MM.1S (cell line): ENCODE results near the gene ANKDD1A.

Experiments
- DNase-seq: peaks from one replicate; pipeline ENCODE4 v3.0.0-alpha.2; 2015
- H2AFZ ChIP-seq: fragments of 300-600 bp; sonication (generic); 2 replicates; pipeline ENCODE4 v1.6.0; 2016; ENCODE audit warnings: antibody characterized with exemption, low read length
- H3F3A ChIP-seq: fragments of 300-600 bp; sonication (generic); 2 replicates; pipeline ENCODE4 v1.6.1; 2016; ENCODE audit warnings: mild to moderate bottlenecking, antibody characterized with exemption, low read length, moderate library complexity, mixed read lengths; ENCODE audit not compliant: insufficient read depth
- H3K27ac ChIP-seq: fragments of 300-600 bp; sonication (generic); 2 replicates; pipeline ENCODE4 v1.5.1; 2016; ENCODE audit warnings: mild to moderate bottlenecking, low read length
- H3K27me3 ChIP-seq: fragments of 300-600 bp; sonication (generic); replicated peaks from 2 replicates; pipeline ENCODE4 v1.6.0; 2016; ENCODE audit warnings: low read length; ENCODE audit not compliant: insufficient read depth
- H3K36me3 ChIP-seq: fragments of 300-600 bp; sonication (generic); replicated peaks from 2 replicates; pipeline ENCODE4 v1.6.1; 2016; ENCODE audit warnings: mild to moderate bottlenecking, low read length, mixed read lengths; ENCODE audit not compliant: insufficient read depth
- H3K4me1 ChIP-seq: fragments of 300-600 bp; sonication (generic); 2 replicates; pipeline ENCODE4 v1.6.1; 2016; ENCODE audit warnings: low read length, mixed read lengths
- H3K4me2 ChIP-seq: fragments of 300-600 bp; sonication (generic); 2 replicates; pipeline ENCODE4 v1.6.0; 2016; ENCODE audit warnings: low read depth, low read length
- H3K4me3 ChIP-seq: fragments of 300-600 bp; sonication (generic); 2 replicates; pipeline ENCODE4 v1.5.1; 2016; ENCODE audit warnings: low read length, mixed read lengths
- H3K79me2 ChIP-seq: fragments of 300-600 bp; sonication (generic); 2 replicates; pipeline ENCODE4 v1.6.1; 2016; ENCODE audit warnings: mixed run types, low read length, mixed read lengths
- H3K9ac ChIP-seq: fragments of 300-600 bp; sonication (generic); 2 replicates; pipeline ENCODE4 v1.6.1; 2016; ENCODE audit warnings: low read length, mixed read lengths
- H3K9me2 ChIP-seq: fragments of 300-600 bp; sonication (generic); replicated peaks from 2 replicates; pipeline ENCODE4 v1.6.1; 2016; ENCODE audit warnings: mild to moderate bottlenecking, low read length, mixed read lengths; ENCODE audit not compliant: insufficient read depth
- H3K9me3 ChIP-seq: fragments of 300-600 bp; sonication (generic); replicated peaks from 2 replicates; pipeline ENCODE4 v1.6.1; 2016; ENCODE audit warnings: mild to moderate bottlenecking, low read length, mixed read lengths; ENCODE audit not compliant: insufficient read depth
- H4K20me1 ChIP-seq: fragments of 300-600 bp; sonication (generic); 2 replicates; pipeline ENCODE4 v1.6.1; 2016; ENCODE audit warnings: mild to moderate bottlenecking, low read length, moderate library complexity, mixed read lengths; ENCODE audit not compliant: insufficient read depth
- EZH2 ChIP-seq: fragments of 300-600 bp; sonication (generic); optimal IDR thresholded peaks from 2 replicates; pipeline ENCODE3; 2017; ENCODE audit warnings: low read depth, mild to moderate bottlenecking, antibody characterized with exemption, low read length, mixed read lengths
- EZH2phosphoT487 ChIP-seq: fragments of 300-600 bp; sonication (generic); IDR thresholded peaks from 2 replicates; pipeline ENCODE4 v1.6.1; 2018; ENCODE audit warnings: antibody characterized with exemption, low read length
- TF ChIP-seq, protein P1 (sequence below): fragments of 300-600 bp; sonication (generic); IDR thresholded peaks from 2 replicates; pipeline ENCODE4 v1.5.1; 2016; ENCODE audit warnings: antibody characterized with exemption, low read length, mixed read lengths

Gene ANKDD1A

GRCh38 chr15:64925335-64926330 lies 13.9 kb downstream of the ANKDD1A start:
- Histone ChIP-seq H3K36me3 (no peaks in the 10 kb centered on the region), H3K4me3 (no peak overlapping the region), H4K20me1 (no peaks in the 10 kb centered on the region), H3K9me3 (no peaks in the 10 kb centered on the region), H3K4me1 (peaks cover 27% of the 10 kb centered on the region), H3K4me2 (no peak overlapping the region), H3K27ac (no peak overlapping the region), H2AFZ (no peak overlapping the region), H3F3A (peaks cover 25% of the 10 kb centered on the region), H3K79me2 (peaks cover 17% of the 10 kb centered on the region), H3K27me3 (no peaks in the 10 kb centered on the region), H3K9me2 (no peaks in the 10 kb centered on the region), H3K9ac (no peak overlapping the region)
- TF ChIP-seq, protein P1, sequence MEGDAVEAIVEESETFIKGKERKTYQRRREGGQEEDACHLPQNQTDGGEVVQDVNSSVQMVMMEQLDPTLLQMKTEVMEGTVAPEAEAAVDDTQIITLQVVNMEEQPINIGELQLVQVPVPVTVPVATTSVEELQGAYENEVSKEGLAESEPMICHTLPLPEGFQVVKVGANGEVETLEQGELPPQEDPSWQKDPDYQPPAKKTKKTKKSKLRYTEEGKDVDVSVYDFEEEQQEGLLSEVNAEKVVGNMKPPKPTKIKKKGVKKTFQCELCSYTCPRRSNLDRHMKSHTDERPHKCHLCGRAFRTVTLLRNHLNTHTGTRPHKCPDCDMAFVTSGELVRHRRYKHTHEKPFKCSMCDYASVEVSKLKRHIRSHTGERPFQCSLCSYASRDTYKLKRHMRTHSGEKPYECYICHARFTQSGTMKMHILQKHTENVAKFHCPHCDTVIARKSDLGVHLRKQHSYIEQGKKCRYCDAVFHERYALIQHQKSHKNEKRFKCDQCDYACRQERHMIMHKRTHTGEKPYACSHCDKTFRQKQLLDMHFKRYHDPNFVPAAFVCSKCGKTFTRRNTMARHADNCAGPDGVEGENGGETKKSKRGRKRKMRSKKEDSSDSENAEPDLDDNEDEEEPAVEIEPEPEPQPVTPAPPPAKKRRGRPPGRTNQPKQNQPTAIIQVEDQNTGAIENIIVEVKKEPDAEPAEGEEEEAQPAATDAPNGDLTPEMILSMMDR, result no peak
- no peak for TF ChIP-seq EZH2phosphoT487
- TF ChIP-seq EZH2, result no peak
- DNase-seq, result no peak

- Histone ChIP-seq H3K4me1 (peaks cover 37% of the 10 kb centered on the region), H3K9ac (no peak overlapping the region), H3K36me3 (no peaks in the 10 kb centered on the region), H3K79me2 (peaks cover 25% of the 10 kb centered on the region), H3F3A (peaks cover 25% of the 10 kb centered on the region), H3K9me2 (no peaks in the 10 kb centered on the region), H2AFZ (no peak overlapping the region), H3K4me2 (no peak overlapping the region), H3K27me3 (no peaks in the 10 kb centered on the region), H3K4me3 (no peak overlapping the region), H3K9me3 (no peaks in the 10 kb centered on the region), H4K20me1 (no peaks in the 10 kb centered on the region), H3K27ac (no peak overlapping the region)
- no peak for DNase-seq
- no peak for TF ChIP-seq EZH2phosphoT487
Observed at GRCh38 chr15:64926661-64927060, 15.0 kb downstream of the ANKDD1A start.

GRCh38 chr15:64928626-64929220 lies 17.0 kb downstream of the ANKDD1A start:
- H3K79me2 ChIP-seq, result peaks cover 24% of the 10 kb centered on the region
- H2AFZ ChIP-seq, result peak overlapping the region; percentile 71
- no peak for DNase-seq
- H3F3A ChIP-seq, result peaks cover 25% of the 10 kb centered on the region
- H3K9me3 ChIP-seq, result no peaks in the 10 kb centered on the region
- H3K4me2 ChIP-seq, result peak overlapping the region; percentile 92
- H3K4me3 ChIP-seq, result peak overlapping the region; percentile 34
- no peaks in the 10 kb centered on the region for H4K20me1 ChIP-seq
- peak overlapping the region; percentile 87 for H3K27ac ChIP-seq
- H3K36me3 ChIP-seq, result no peaks in the 10 kb centered on the region
- peak overlapping the region; percentile 58 for H3K9ac ChIP-seq
- TF ChIP-seq, protein P1, result no peak
- no peak for TF ChIP-seq EZH2phosphoT487
- H3K9me2 ChIP-seq, result no peaks in the 10 kb centered on the region
- H3K27me3 ChIP-seq, result no peaks in the 10 kb centered on the region
- H3K4me1 ChIP-seq, result peaks cover 38% of the 10 kb centered on the region
